Neural crest cell (in vitro differentiated cells): ENCODE data around the gene PVALEF. TPM values are rescaled to one million over a fixed set of nuclear protein-coding genes. Genes with fewer than 3 reads are reported as not detected.

ENCODE experiments used
- DNase-seq: peaks from one replicate; pipeline ENCODE4 v3.0.0; 2021; ENCODE audit warnings: low read depth, mixed read lengths, low spot score
- H3K27ac Mint-ChIP-seq: one replicate; pipeline ENCODE4 v1.8.0; 2021; ENCODE audit warnings: mild to moderate bottlenecking, mixed read lengths; ENCODE audit not compliant: unreplicated experiment
- H3K27me3 Mint-ChIP-seq: 2 replicates; pipeline ENCODE4 v1.8.0; 2021; ENCODE audit warnings: low read depth, mild to moderate bottlenecking, mixed read lengths
- H3K36me3 Mint-ChIP-seq: 2 replicates; pipeline ENCODE4 v1.8.0; 2021; ENCODE audit warnings: low read depth, mild to moderate bottlenecking, mixed read lengths
- H3K4me1 Mint-ChIP-seq: 2 replicates; pipeline ENCODE4 v1.8.0; 2021; ENCODE audit warnings: mixed read lengths
- H3K4me3 Mint-ChIP-seq: one replicate; pipeline ENCODE4 v1.8.0; 2021; ENCODE audit warnings: mild to moderate bottlenecking, mixed read lengths
- H3K9me3 Mint-ChIP-seq: 2 replicates; pipeline ENCODE4 v1.8.0; 2021; ENCODE audit warnings: mixed read lengths
- CTCF ChIP-seq: fragments of 200-600 bp; sonication (generic); conservative IDR thresholded peaks from 2 replicates; pipeline ENCODE4 v1.5.0; 2021; ENCODE audit warnings: antibody characterized with exemption, mild to moderate bottlenecking
- total RNA-seq: library from RNA; stranded (reverse); gene quantifications from 2 replicates; pipeline ENCODE4 v1.2.1, GENCODE V29; 2021

The PVALEF gene
- total RNA-seq, 1 donor from 2014 or later = not detected

DNA sequence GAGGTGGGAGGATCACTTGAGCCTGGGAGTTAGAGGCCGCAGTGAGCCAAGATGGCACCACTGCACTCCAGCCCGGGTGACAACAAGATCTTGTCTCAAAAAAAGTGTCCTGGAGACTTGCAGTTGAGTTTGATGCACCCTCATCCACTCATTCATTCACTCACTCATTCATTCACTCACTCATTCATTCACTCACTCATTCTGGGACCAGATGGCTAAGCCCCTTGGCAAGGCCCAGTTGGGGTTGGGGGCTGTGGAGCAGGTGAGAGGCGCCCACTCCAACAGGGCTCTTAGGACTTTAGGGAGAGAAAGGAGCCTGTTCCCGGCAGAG, 1.9 kb downstream of the PVALEF start:
- Mint-ChIP-seq H3K27me3 (peaks cover 2% of the 10 kb centered on the region), H3K36me3 (no peaks in the 10 kb centered on the region), H3K4me3 (peak overlapping the region; percentile 84), H3K27ac (no peak overlapping the region), H3K9me3 (no peaks in the 10 kb centered on the region), H3K4me1 (no peaks in the 10 kb centered on the region)
- no peak for TF ChIP-seq CTCF
- DNase-seq = no peak

- no peaks in the 10 kb centered on the region for H3K9me3 Mint-ChIP-seq
- peak overlapping the region; percentile 84 for H3K4me3 Mint-ChIP-seq
- TF ChIP-seq CTCF = no peak
- no peaks in the 10 kb centered on the region for H3K4me1 Mint-ChIP-seq
- H3K36me3 Mint-ChIP-seq = no peaks in the 10 kb centered on the region
- no peak for DNase-seq
- H3K27me3 Mint-ChIP-seq = peaks cover 2% of the 10 kb centered on the region
- H3K27ac Mint-ChIP-seq = no peak overlapping the region
These were observed 2.3 kb downstream of the PVALEF start for GRCh38 chr17:81167638-81168037.

DNA sequence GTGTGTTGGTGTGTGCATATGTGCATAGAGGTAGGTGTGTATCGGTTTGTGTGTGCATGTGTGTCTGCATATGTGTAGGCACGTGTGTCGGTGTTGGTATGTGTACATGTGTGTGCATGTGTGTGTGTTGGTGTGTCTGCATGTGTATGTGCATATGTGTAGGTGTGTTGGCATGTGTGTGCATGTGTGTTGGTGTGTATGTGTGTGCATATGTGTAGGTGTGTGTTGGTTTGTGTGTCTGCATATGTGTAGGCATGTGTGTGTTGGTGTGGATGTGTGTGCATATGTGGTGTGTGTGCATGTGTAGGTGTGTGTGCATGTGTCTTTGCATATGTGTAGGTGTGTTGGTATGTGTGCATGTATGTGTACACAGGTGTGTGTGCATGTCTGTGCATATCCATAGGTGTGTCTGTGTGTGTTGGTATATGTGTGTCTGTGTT, 4.6 kb downstream of the PVALEF start:
- Mint-ChIP-seq H3K4me1 (no peaks in the 10 kb centered on the region), H3K9me3 (peaks cover 3% of the 10 kb centered on the region), H3K4me3 (no peak overlapping the region), H3K27me3 (peaks cover 2% of the 10 kb centered on the region), H3K36me3 (peaks cover 8% of the 10 kb centered on the region), H3K27ac (no peak overlapping the region)
- DNase-seq = no peak
- TF ChIP-seq CTCF = no peak

DNA sequence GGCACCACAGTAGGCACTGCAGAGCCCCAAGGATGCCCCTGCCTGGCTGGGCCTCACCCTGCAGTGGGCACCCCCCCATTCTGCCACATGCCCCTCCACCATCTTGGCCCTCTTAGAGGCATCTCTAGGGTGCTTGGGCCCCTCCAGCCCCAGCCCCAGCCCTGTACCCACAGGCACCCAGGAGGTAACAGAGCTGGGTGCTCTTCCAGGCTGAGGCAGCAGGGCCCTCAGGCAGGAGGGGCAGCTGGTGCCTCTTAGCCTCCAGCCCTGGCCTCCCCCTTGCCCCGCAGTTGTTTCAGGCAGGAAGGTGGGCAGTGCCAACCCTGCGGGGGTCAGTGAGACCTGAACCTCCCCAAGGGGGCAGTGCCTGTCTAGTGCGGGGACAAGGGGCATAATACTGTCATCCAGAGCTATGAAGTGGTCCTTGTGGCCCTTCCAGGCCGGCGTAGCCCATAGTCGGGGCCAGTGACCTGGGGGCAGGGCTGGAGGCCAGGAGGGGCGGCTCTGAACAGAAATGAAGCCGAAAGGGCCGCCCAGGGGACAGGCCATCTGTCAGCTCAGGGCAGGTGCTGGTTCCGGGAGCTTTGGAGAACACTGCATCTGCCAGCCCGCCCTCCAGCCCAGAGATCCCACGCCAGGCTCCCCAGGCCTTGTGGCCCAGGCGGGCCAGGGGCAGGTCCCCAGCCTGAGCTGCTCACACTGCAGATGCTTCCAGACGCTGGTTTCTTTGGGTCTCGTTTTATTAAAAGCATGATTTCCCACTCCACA, 5.6 kb downstream of the PVALEF start:
- Mint-ChIP-seq H3K27ac (no peak overlapping the region), H3K9me3 (peaks cover 5% of the 10 kb centered on the region), H3K27me3 (peaks cover 2% of the 10 kb centered on the region), H3K4me1 (no peaks in the 10 kb centered on the region), H3K36me3 (peaks cover 8% of the 10 kb centered on the region), H3K4me3 (no peak overlapping the region)
- no peak for DNase-seq
- TF ChIP-seq CTCF = no peak

DNA sequence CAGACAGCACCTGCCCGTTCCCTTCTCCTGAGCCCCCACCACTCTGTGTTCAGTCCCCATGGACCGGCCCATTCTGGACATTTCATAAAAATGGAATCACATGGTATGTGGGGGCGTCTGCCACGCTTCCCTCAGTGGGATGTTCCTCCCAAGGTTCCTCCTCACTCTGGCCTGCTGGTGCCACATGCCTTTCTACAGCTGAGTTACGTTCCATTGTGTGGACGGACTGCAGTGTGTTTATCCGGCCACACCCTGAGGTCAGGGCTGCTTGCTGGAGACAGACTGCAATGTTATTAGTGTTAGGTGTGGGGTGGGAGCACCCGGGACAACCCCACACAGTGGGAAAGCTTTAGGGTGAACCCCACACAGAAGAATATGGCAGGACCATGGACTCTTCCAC, 6.6 kb downstream of the PVALEF start:
- DNase-seq = no peak
- Mint-ChIP-seq H3K27ac (no peak overlapping the region), H3K9me3 (peaks cover 7% of the 10 kb centered on the region), H3K36me3 (peaks cover 10% of the 10 kb centered on the region), H3K27me3 (peaks cover 2% of the 10 kb centered on the region), H3K4me1 (no peaks in the 10 kb centered on the region), H3K4me3 (no peak overlapping the region)
- TF ChIP-seq CTCF = no peak
